GM12892 (cell line): ENCODE results near the gene UGT3A2.

Experiments
- POLR2A ChIP-seq: IDR thresholded peaks from 2 replicates; pipeline ENCODE4 v1.6.1; 2011; ENCODE audit warnings: low read depth, low read length, control low read depth
- POLR2AphosphoS5 ChIP-seq: IDR thresholded peaks from 2 replicates; pipeline ENCODE4 v1.6.1; 2011; ENCODE audit warnings: low read depth, low read length, control low read depth

DNA sequence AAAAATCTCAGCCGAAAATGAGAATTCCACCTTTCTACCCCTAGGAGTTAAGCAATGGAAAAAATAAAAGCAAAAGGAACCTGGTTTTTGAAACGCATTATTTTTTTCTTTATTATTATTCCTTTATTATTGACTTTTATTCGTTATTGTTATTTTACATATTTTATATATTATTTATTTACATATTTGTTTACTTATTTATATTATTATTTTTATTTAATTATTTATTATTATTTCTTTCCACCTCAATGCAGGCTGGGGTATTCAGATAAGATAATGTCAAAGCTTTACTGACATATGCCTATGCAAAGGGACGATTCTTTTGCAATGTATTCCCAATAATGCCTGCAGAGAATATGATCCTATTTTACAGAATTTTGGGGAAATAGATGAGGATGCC lies 16.7 kb downstream of the UGT3A2 start:
- no peak for TF ChIP-seq POLR2A
- TF ChIP-seq POLR2AphosphoS5 = no peak
